Activated T-helper 2 cell treated with anti-CD3 and anti-CD28 coated beads, Interferon-gamma antibody, Interleukin-2, Interleukin-4, amounts not matched to agents 10 μg/mL and 5 μg/mL and 100 μg/mL, durations not matched to agents 14 hours and 24 hours and 36 hours (primary cell): ENCODE data around the gene BAK1. TPM values are rescaled to one million over a fixed set of nuclear protein-coding genes. Genes with fewer than 3 reads are reported as not detected.

Experiments used
- DNase-seq: peaks from one replicate; pipeline ENCODE4 v3.0.0; 2021; ENCODE audit warnings: low spot score
- H3K27ac Mint-ChIP-seq: one replicate; pipeline ENCODE4 v1.8.0; 2021; ENCODE audit warnings: mixed read lengths
- H3K27me3 Mint-ChIP-seq: one replicate; pipeline ENCODE4 v1.8.0; 2021; ENCODE audit warnings: low read depth, mixed read lengths
- H3K36me3 Mint-ChIP-seq: one replicate; pipeline ENCODE4 v1.8.0; 2021; ENCODE audit warnings: low read depth, mixed read lengths
- H3K4me1 Mint-ChIP-seq: one replicate; pipeline ENCODE4 v1.8.0; 2021; ENCODE audit warnings: low read depth, mixed read lengths
- H3K4me3 Mint-ChIP-seq: one replicate; pipeline ENCODE4 v1.8.0; 2021; ENCODE audit warnings: low read depth, mild to moderate bottlenecking, moderate library complexity, mixed read lengths
- H3K9me3 Mint-ChIP-seq: one replicate; pipeline ENCODE4 v1.8.0; 2021; ENCODE audit warnings: mixed read lengths
- intact Hi-C: fragments of 100-400 bp; cut with micrococcal nuclease; formaldehyde crosslinking; loops from one replicate; pipeline ENCODE4 v1.15.1; 2023
- total RNA-seq: library from RNA; stranded (reverse); gene quantifications from 2 replicates; pipeline ENCODE4 v1.2.3, GENCODE V29; 2022

The BAK1 gene
- 53.2 and 53.4 TPM in 2 replicates for total RNA-seq

DNA sequence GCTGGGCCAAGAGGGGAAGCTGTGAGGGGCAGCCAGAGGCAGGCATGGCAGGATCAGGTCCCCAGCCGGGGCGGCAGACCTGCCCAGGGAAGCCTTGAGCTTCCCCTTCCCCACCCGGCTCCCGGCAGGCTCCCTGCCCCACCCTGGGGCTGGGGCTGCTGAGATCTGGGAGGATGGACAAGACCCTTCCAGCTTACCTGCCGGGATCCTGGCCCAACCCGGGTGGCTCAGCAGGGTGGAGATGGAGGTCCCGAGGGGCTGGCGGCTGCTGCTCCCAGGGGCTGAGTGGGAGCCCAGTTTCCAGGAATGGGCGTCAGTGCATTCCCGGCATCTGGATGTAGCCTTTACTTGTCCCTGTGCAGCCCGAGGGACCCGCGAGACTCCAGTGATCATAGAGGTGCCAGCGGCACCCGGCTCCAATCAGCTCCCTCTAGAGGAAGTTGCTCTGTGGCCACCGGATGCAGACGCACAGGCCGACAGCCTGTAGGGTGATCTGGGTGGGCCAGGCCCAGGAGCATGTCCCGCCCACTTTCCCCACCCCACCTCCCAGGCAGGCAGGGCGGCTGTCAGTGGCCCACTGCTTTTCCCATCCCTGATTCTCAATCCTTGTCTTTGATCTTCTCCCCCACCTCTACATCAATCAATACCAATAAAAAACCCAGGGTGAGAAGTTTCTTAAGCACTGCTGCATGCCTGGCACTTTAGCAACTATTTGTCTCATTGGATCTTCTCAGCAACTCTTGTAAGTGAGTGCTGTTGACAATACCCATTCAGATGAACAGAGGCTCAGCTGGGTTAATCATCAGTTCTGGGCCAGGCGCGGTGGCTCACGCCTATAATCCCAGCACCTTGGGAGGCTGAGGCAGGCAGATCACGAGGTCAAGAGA is at the start of gene BAK1:
BAK1 (minus strand) TSS at position 449 of the 887 bp plus-strand sequence. CDS start 2,672 bp downstream, outside the sequence.
- H3K27ac Mint-ChIP-seq: peak within 1 kb of the TSS; percentile 99
- no peaks in the 10 kb centered on the region for H3K9me3 Mint-ChIP-seq
- H3K36me3 Mint-ChIP-seq: peaks cover 33% of the 10 kb centered on the region
- peak within 1 kb of the TSS; percentile 96 for H3K4me3 Mint-ChIP-seq
- peaks cover 20% of the 10 kb centered on the region for H3K4me1 Mint-ChIP-seq
- intact Hi-C loops: loop anchor here (1.0 to 10.0 kb wide), 3 partner anchors 9 to 185 kb away; no protein-coding TSS in a partner anchor
- H3K27me3 Mint-ChIP-seq: no peaks in the 10 kb centered on the region
- peak; percentile 81 for DNase-seq

DNA sequence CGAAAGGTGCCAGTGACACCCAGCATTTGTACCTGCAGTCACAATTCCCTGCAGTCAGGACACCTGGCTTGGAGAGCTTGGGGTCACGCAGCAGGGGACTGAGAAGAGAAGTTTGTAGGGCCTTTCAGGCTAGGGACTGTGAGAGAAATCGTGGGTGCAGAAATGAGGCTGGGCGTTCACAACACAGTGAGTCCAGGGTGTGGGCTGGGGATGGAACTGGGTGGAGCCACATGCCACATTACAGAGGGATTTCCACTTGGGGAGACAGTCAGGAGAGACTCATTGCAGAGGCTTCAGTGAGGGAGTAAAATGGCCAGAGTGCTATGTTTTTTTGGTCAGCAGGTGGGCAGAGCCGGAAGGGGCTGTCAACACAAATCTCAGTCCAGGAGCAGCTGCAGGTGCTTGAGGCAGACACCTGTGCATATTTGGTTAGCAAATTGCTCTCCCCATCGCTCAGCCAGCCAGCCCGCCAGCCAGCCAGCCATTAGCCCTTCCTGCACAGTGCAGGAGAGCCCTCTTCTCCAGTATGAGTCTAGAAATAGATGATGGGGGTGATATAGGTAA is 48.4 kb upstream of the BAK1 start:
- Mint-ChIP-seq H3K36me3 (peaks cover 23% of the 10 kb centered on the region), H3K9me3 (no peaks in the 10 kb centered on the region), H3K4me3 (no peak overlapping the region), H3K27ac (no peak overlapping the region), H3K27me3 (no peaks in the 10 kb centered on the region), H3K4me1 (peaks cover 33% of the 10 kb centered on the region)
- DNase-seq: no peak
- intact Hi-C loops: no loop called here

DNA sequence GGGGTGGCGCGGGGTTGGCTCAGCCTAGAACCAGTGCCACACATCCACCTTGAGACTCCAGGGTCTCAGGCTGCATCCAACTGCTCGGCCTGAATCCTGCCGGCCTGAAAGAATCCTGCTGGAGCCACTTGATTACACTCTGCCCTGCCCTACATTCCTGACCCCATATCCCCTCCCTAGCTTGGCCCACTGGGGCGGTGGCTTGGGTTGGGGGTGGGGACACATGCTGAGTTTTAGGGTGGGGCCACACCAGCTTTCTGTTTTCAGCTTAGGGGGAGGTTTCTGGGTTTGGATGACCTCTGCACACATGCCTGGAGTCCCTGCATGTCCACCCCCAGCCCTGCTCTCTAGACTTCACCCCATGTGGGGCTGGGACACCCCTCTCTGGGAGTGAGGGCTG is 47.8 kb upstream of the BAK1 start:
- no peak overlapping the region for H3K27ac Mint-ChIP-seq
- no peaks in the 10 kb centered on the region for H3K9me3 Mint-ChIP-seq
- no peak overlapping the region for H3K4me3 Mint-ChIP-seq
- H3K36me3 Mint-ChIP-seq: peaks cover 29% of the 10 kb centered on the region
- no peaks in the 10 kb centered on the region for H3K27me3 Mint-ChIP-seq
- peaks cover 33% of the 10 kb centered on the region for H3K4me1 Mint-ChIP-seq
- no peak for DNase-seq
- intact Hi-C loops: no loop called here

DNA sequence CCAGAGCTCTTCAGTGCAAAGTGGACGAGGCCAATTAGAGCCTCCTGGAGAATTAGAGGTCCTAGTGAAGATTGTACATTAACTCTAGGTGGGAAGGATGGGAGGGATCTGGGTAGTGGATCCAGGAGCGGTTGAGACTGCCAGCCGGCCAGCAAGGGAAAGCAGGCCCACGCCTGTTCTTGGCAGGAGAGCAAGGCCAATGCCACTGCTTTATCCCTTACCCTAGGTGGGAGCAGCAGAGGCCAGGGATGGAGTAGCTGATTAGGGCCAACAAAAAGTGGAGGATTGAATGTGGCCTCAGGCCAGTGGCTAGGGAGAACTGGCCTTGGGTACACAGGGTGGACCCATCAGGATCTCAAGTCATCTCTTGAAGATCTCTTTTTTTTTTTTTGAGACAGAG is 44.8 kb upstream of the BAK1 start:
- no peak for DNase-seq
- Mint-ChIP-seq H3K9me3 (no peaks in the 10 kb centered on the region), H3K27me3 (no peaks in the 10 kb centered on the region), H3K4me1 (peaks cover 34% of the 10 kb centered on the region), H3K36me3 (peaks cover 21% of the 10 kb centered on the region), H3K4me3 (no peak overlapping the region), H3K27ac (no peak overlapping the region)
- intact Hi-C loops: no loop called here

DNA sequence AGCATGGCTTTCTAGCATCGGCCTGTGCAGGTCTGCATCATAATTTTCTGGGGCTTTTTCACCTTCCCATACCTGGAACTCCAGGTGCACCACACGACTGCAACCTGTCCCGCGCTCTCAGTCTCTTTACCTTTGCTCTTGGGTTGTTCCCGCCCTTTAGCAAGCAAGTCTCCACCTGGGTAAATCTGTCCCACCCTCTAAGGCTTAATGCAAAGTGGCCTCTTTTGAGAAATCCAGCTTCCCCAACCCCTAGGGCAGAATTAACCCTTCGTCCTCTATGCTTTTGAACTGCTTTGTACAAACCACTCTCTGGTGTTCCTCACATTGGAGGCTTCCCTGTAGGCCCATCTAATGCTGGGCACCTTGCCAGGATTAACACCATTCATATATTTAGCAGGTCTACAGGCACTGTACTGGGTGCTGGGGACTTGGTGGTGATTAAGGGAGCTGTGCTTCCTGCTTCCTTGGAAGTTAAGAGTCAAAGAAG is 43.9 kb upstream of the BAK1 start:
- H3K4me3 Mint-ChIP-seq: peak overlapping the region; percentile 91
- no peaks in the 10 kb centered on the region for H3K27me3 Mint-ChIP-seq
- peaks cover 21% of the 10 kb centered on the region for H3K36me3 Mint-ChIP-seq
- H3K9me3 Mint-ChIP-seq: no peaks in the 10 kb centered on the region
- intact Hi-C loops: no loop called here
- no peak for DNase-seq
- H3K27ac Mint-ChIP-seq: peak overlapping the region; percentile 62
- H3K4me1 Mint-ChIP-seq: peaks cover 38% of the 10 kb centered on the region

DNA sequence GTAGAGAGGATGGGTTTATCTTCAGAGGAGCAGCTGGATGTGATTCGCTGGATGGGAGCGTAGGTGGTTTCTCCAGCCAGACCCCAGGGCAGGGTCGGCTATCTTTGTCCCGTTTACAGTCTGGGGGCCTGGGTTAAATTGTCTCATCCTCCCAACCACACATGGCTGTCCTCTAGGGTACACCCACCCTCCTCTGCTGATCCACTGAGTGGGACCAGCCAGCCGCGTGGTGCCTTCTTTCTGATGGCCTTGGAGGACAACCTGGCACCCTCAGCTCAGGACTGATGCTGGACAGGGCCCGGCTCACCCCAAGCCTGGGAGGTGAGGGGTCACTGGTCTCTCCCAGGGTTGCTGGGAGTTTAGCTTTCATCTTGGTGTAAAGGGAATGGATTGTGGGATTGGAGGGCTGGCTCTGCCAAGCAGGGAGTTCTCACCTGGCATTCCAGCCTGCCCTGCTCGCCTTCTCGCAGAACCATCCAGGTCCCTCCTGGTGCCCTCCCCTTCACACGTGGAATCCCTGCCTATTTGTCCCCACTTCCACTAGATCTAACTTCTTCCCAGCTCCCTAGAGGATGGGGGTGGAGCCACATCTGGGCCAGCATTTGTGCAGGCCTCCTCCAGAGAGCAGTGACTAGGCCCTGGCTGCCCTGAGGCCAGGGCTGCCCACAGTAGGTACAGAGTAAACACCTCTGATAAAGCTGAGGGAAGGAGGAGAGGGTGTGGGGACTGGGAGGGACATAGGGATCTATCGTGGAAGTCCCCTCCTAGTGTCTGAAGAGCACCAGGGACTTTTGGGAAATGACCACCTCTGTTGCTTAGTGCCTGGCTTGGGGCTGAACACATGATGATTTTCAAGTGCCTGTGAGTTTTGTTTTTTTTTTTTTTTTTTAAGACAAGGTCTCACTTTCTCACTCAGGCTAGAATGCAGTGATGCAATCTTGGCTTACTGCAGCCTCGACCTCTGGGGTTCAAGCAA is 42.7 kb upstream of the BAK1 start:
- H3K27ac Mint-ChIP-seq: no peak overlapping the region
- peaks cover 21% of the 10 kb centered on the region for H3K36me3 Mint-ChIP-seq
- intact Hi-C loops: no loop called here
- no peak for DNase-seq
- H3K4me3 Mint-ChIP-seq: peak overlapping the region; percentile 91
- peaks cover 31% of the 10 kb centered on the region for H3K4me1 Mint-ChIP-seq
- no peaks in the 10 kb centered on the region for H3K27me3 Mint-ChIP-seq
- H3K9me3 Mint-ChIP-seq: no peaks in the 10 kb centered on the region

DNA sequence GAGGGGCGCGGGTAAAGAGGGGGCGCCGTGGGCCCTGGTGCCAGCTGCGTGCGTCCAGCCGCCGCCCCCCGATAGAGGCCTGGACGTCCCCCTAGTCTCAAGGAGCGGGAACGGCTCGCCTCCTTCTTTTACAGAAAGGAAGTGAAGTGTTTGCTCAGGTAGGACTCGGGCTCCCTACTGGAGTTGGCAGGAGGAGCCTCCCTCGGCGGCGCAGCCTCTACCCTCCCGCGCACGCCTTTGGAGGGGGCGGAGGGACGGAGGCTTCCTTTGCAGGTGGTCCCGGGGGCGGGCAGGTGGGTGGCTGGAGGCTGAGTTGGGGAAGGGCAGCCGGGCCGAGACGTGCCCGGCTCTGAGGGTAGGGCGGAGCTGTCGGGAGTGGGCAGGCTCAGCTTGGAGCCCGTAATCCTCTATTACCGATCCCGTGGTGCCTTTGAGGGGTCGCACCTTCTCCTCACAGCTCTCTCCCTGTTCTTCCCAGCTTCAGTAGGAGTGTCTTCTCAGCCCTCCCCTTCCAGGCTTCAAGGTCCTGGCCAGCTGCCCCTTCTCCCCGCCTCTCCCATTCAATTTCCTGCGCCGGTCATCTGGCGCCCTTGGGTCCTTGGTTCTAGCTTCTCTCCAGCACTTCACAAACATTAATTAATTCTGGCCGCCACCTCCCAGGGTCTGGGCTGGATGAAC is 41.8 kb upstream of the BAK1 start:
- no peaks in the 10 kb centered on the region for H3K9me3 Mint-ChIP-seq
- no peaks in the 10 kb centered on the region for H3K27me3 Mint-ChIP-seq
- peak overlapping the region; percentile 91 for H3K4me3 Mint-ChIP-seq
- H3K36me3 Mint-ChIP-seq: peaks cover 16% of the 10 kb centered on the region
- intact Hi-C loops: loop anchor here (2.0 kb wide), 2 partner anchors 37 to 51 kb away; no protein-coding TSS in a partner anchor
- DNase-seq: peak; percentile 28
- peak overlapping the region; percentile 70 for H3K27ac Mint-ChIP-seq
- peaks cover 34% of the 10 kb centered on the region for H3K4me1 Mint-ChIP-seq

DNA sequence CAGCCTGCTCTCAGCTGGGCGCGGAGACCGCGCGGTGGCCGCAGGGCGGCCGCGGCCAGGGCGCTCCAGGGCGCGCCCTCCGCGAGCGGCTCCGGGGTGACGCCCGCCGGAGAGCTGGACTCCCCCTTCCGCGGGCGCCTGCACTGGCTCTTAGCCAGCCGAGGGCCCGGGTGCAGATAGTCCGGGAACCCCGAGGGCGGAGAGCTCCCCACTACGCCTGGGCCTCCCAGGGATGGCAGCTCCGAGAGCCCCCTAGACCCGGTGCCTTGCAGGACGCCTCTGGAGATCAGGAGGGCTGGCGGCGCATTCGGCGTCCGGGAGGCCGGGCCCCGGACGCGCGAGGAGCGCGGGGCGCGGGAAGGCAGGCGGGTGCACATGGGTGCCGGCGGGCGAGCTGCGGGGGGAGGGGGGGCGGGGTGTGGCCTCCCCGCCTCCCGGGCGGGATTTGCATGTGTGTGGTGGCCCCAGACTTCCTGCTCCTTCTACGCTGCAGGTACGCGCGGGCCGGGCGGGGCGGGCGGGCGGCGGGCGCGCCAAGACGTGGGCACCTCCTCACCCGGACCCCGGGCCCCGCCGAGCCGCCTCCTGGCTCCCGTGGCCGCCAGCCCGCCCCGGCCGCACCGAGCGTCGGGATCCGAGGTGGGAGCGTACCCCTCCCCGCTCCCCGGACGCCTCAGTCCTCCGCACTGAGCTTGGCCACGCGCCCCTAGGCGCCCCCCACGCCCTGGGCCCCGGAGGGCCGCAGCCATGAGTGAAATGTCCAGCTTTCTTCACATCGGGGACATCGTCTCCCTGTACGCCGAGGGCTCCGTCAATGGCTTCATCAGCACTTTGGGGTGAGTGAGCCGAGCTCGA is 41.0 kb upstream of the BAK1 start, which contains the start of gene ITPR3:
ITPR3 (plus strand) TSS at position 467 of the 855 bp plus-strand sequence; CDS start at position 748, 281 bp downstream.
- Mint-ChIP-seq H3K9me3 (no peaks in the 10 kb centered on the region), H3K27me3 (no peaks in the 10 kb centered on the region), H3K4me1 (peaks cover 35% of the 10 kb centered on the region), H3K27ac (peak within 1 kb of the TSS; percentile 81), H3K4me3 (peak within 1 kb of the TSS; percentile 95), H3K36me3 (peaks cover 16% of the 10 kb centered on the region)
- intact Hi-C loops: loop anchor here (2.0 kb wide), 2 partner anchors 36 to 50 kb away; no protein-coding TSS in a partner anchor
- peak; percentile 73 for DNase-seq

DNA sequence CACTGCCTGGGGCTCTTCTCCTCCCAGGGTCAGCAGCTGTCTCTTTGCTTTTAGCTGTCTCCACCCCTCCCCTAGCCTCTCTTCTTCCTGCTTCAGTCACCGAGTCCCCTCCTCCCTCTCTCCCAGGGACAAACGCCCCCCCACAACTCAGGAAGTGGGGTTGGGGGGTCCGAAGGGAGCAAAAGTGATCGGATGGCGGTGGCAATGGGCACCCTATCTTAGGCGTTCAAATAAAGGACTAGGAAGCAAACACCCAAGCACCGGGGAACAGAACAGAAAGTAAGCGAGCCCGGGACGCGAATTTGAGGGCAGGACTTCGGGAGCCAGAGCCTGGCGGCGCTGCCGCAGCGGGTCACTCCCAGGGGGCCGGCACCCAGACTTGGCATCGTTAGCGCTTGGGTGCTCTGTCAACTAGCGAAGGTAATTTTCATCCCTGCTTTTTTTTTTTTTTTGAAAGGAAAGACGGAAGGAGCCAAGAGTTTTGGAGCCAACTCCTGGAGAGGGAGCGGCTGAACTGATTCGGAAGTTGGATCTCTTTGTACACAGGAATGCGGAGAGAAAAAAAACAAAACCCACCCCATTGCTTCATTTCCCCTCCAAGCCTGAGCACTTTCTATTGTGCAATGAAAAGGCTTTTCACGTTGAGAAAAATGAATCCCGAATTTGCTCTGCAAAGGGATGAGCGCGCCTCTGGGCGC is 40.2 kb upstream of the BAK1 start:
- H3K36me3 Mint-ChIP-seq: peaks cover 16% of the 10 kb centered on the region
- intact Hi-C loops: loop anchor here (2.0 kb wide), 2 partner anchors 36 to 50 kb away; no protein-coding TSS in a partner anchor
- H3K27ac Mint-ChIP-seq: peak overlapping the region; percentile 81
- peak overlapping the region; percentile 95 for H3K4me3 Mint-ChIP-seq
- no peaks in the 10 kb centered on the region for H3K9me3 Mint-ChIP-seq
- no peaks in the 10 kb centered on the region for H3K27me3 Mint-ChIP-seq
- peaks cover 35% of the 10 kb centered on the region for H3K4me1 Mint-ChIP-seq
- DNase-seq: peak; percentile 44

DNA sequence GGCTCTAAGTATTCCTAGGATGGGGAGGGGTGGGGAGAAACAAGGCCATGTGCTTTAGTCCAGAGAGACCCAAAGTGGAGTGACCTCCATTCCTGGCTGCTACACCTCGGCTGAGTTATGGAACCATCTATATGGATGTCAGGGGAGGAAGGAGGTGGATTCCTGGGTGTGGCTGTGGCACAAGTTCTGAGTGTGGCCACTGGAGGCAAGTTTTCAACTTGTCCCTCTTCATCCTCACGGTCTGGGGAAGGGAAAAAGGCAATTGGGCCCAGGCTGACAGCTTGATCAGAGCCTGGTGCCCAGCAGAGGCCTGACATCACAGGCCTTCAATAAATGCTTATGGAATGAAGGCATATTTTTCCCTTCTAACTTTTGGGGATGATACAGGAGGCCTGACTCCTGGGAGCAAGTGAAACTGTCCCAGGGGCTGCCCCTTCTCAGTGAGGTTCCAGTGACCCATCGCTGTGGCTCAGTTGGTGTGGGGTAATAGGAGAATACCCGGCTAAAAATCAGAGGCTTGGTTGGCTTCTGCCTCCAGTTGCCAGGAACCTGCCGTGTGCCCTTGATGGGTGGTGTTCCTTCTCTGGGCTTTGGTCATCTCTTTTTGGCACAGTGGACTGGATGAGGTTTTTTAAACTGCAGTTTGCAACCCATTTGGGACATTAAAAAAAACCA is 39.2 kb upstream of the BAK1 start:
- H3K27me3 Mint-ChIP-seq: no peaks in the 10 kb centered on the region
- H3K4me1 Mint-ChIP-seq: peaks cover 35% of the 10 kb centered on the region
- no peaks in the 10 kb centered on the region for H3K9me3 Mint-ChIP-seq
- intact Hi-C loops: no loop called here
- H3K36me3 Mint-ChIP-seq: peaks cover 13% of the 10 kb centered on the region
- H3K27ac Mint-ChIP-seq: no peak overlapping the region
- peak overlapping the region; percentile 95 for H3K4me3 Mint-ChIP-seq
- DNase-seq: no peak
